ENCODE results near the gene TACC2. TPM values are rescaled to one million over a fixed set of nuclear protein-coding genes. Genes with fewer than 3 reads are reported as not detected.

The TACC2 gene
- total RNA-seq, 1 experiment from 2014 or later = 5.5 TPM

DNA sequence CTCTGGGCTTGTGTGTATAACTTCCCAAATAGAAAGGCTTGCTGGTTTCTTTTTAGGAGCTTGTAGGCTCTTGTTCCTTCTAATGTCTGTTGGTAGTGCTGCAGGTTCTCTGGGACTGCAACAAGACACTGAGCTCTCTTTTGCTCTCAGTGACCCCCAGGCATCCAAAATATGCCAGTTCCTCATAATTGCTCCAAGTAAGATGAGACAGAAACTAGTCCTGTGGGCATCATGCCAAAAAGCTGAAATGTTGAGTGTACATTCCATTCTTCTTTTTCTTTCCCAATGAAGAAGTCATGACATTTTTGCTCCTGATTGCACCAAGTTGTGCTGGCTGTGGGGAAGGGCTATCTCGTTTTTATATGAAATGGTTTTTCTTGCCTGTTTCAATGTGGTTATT, 275.0 kb downstream of the TACC2 start:
- no peak for DNase-seq (ENCODE audit: low spot score)
- in situ Hi-C loops (cut with HindIII; ENCODE audit: low sequenced_read_pairs) = no loop called here

DNA sequence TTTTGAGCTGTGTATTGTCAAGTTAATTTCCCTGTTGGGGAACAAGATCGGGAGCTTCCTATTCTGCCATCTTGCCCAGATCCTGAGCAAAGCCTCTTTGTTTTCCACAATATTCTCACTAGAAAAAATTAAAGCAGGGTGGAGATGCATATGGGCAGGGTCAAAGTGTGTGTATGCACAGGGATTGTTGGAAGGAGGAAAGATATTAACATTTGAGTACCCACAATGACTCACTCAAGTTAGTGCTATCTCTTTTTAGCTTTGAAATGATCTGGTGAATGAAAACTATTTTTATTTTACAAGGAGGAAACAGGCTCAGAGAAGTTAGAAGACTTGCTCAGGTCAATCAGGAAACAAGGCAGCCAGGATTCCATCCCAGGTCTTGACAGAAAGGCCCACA, 275.5 kb downstream of the TACC2 start:
- no peak for DNase-seq (ENCODE audit: low spot score)
- in situ Hi-C loops (cut with HindIII; ENCODE audit: low sequenced_read_pairs) = no loop called here

DNA sequence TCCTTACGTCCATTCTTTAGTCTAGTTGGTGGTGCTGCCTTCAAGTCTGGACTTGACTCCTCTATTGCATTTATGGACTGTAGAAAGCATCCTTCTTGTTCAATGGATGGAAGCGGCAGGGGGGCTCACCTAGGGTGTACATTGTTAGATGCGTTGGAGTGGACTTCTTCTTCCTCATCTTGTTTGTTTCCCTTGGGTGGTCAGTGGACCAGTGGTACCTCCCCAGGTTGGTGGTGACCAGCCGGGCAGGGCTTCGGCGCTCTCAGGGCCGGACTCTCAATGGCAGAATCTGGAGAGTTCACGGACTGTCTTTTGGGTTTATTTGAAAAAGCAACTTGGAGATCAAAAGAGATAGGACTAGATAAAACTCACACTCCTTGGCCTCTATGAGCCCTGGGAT, 276.0 kb downstream of the TACC2 start:
- DNase-seq (ENCODE audit: low spot score) = no peak
- in situ Hi-C loops (cut with HindIII; ENCODE audit: low sequenced_read_pairs) = no loop called here

DNA sequence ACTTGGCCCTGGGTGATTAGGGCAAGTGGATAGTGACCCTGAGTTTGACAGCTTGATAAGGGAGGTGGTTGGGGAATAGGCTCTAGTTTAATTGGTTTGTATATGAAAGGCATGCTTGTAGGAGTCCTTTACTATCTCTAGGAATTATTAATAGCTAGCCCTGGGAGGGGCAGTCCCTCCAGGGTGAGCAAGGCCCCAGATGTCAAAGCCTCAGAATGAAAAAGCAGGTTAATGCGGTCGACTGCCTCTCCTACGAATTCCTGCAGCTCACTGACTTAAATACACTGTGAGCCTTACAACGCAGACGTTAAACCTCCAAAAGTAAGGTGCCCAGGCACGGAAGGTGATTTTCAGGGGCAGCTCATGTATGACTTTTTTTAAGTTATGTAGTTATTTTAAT, 276.9 kb downstream of the TACC2 start:
- in situ Hi-C loops (cut with HindIII; ENCODE audit: low sequenced_read_pairs) = no loop called here

DNA sequence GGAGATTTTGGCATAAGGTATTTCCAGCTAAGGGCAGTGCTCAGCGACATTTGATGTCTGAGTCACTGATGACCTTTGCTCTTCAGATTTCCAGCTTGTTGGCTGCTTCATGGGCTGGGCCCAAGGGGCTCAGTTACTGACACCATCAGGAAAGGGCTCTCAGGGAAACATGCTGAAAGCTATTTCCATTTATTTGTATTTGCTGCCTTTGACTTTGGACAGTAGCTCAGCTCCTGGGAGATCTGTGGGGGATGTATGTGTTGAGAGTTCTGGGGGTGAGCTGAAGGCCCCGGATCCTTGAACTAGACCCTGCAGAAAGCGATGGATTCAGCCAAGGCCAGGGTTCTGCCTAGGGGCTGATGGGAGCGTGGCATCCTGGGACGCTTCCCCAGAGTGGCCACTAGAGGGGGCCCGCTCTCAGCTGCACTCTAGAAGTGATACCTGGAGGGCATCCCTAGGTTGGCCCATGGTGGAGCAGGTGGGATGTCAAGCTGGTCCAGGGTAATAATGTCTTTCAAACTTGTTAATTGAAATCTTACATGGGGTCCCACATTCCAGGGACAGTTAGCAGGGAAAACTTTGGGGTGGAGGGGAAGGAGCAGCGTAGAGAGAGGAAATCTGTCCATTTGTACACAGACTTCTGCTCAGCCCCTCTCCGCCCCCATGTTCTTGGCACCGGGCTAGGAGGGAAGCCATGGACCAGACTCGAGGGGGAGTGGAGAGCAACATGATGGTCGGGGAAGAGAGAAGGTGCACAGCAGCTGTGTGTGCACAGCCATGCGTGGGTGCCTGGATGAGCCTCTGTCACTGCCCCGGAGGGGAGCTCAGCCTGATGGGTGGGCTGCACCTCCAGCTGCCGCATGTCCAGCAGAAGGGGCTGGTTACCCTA, 279.1 kb downstream of the TACC2 start:
- in situ Hi-C loops (cut with HindIII; ENCODE audit: low sequenced_read_pairs) = no loop called here
- DNase-seq (ENCODE audit: low spot score) = peak; percentile 36

More for the DNA sequence above, 276.9 kb downstream of the TACC2 start:
- no peak for DNase-seq (ENCODE audit: low spot score)

DNA sequence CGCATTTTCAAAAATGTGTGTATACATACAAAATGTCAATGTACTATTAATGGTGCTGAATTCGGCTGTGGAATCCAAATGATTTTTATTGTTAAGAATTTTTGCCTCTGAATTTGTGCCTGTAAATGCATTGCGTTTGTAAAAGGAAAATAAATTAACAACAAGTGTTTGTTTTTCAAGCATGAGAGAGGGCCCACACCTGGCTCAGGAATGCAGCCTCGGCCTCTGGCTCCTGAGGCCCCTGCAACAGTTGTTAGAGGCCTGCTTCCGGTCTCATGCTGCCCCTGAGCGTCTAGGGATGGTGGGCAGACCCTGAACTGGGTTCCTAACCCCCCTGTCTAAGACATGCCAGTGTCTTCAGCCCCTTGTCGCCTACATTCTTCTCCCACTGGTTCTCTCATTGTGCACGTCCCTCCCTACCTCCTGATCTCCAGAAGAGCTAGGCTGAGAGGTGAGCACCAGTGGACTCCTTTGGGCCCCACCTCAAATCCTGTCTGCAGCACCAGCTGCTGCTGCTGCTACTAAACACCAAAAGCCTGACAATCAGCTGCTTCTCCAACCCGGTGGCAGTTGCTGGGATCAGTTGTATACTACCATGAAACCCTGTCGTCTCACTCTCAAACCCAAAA, 280.2 kb downstream of the TACC2 start:
- DNase-seq (ENCODE audit: low spot score) = no peak
- in situ Hi-C loops (cut with HindIII; ENCODE audit: low sequenced_read_pairs) = no loop called here

DNA sequence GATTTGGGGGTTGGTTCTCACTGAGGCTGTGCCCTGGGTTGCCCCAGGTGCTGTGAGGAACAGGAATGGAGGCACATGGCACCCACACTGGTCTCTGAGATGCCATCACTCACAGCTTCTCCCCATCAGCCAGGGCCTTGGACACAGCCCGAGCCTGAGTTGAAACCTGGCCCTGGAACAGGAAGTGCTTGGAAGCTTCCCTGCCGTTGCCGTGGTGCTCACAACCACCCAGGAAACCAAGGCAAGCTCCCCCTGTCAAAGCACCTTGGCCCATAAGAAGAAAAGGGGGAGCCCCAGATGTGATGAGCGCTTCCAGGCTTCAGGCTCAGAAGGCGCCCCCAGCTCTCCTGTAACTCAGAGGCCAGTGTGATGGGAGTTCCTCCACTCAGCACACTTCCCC, 282.1 kb downstream of the TACC2 start, which contains the start of gene BTBD16:
BTBD16 (plus strand) TSS at position 221 of the 400 bp plus-strand sequence. CDS start 3,786 bp downstream, outside the sequence.
- in situ Hi-C loops (cut with HindIII; ENCODE audit: low sequenced_read_pairs) = no loop called here
- no peak for DNase-seq (ENCODE audit: low spot score)

DNA sequence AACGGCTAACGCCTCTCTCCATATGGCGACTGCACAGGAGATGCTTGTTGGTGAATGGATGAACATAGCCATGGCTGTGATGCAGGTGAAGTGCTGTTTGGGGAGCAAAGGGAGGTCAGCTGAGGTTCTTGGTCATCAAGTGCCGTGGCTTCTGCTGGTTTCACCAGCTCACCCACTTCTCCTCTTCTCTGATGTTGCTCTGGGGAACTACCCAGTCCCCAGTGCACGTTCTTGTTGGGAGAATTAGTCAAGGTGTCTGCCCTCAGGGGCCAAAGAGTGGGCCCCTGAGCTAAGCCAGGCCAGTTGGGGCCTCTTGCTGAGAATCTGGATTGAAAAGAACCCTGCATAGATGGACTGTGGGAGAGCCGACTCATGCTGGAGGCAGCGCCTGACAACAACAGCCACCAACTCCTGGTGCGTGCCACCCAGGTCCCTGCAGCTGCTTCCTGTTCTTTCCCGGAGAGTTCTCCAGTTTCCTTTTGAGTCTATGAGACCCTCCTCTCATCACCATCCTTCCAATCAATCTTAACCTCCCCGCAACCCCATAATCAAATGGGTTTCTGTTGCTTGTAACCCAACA, 285.1 kb downstream of the TACC2 start:
- DNase-seq (ENCODE audit: low spot score) = no peak
- in situ Hi-C loops (cut with HindIII; ENCODE audit: low sequenced_read_pairs) = no loop called here

DNA sequence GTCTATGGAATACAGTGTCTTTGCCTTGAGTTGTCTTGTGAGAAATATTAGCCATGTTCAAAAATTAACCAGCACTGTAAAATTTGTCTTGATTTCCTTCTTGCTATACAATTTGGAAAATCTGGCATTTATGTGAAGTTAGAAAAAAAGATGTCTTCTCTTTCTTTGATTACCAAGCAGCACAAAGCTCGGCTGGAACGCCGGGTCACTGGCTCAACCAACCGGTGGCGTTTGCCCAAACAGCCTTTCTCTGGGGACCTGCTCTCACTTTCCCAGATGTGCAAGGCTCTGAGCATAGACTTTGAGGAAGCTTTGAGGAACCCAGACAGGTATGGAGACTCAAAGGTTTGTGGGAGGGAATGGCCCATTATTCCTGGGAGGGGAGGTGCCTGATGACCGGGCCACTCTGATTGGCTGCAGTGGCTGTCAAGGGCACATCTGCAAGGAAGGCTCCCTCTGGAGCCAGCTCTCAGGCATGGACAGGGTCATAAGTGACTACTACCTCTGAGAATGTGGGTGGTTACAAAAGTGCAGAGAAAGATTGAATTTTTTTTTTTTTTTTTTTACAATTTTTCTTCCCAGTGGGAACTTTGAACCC, 287.7 kb downstream of the TACC2 start:
- no peak for DNase-seq (ENCODE audit: low spot score)

DNA sequence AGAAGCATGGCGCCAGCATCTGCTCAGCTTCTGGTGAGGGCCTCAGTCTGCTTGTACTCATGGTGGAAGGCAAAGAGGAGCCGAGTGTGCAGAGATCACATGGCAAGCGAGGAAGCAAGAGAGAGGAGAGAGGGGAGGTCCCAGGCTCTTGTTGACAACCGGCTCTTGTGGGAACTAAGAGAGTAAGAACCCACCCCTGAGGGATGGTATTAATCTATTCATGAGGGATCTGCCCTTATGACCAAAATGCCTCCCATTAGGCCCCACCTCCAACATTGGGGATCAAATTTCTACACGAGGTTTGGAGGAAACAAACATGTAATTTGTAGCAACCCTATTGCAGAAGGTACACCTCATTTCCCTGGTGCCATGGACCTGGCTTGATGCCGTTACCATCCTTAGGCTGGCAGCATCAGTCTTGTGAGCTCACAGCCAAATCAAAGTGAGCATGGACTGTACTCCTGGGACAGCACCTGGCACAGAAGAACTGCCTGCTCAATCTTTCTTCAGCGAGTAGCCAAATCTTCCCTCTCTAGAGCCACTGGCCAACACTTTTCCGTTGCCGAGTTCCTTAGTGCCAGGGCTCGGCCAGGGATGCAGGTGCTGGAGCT, 288.7 kb downstream of the TACC2 start:
- in situ Hi-C loops (cut with HindIII; ENCODE audit: low sequenced_read_pairs) = no loop called here
- no peak for DNase-seq (ENCODE audit: low spot score)

More for the DNA sequence above, 287.7 kb downstream of the TACC2 start:
- in situ Hi-C loops (cut with HindIII; ENCODE audit: low sequenced_read_pairs) = no loop called here

DNA sequence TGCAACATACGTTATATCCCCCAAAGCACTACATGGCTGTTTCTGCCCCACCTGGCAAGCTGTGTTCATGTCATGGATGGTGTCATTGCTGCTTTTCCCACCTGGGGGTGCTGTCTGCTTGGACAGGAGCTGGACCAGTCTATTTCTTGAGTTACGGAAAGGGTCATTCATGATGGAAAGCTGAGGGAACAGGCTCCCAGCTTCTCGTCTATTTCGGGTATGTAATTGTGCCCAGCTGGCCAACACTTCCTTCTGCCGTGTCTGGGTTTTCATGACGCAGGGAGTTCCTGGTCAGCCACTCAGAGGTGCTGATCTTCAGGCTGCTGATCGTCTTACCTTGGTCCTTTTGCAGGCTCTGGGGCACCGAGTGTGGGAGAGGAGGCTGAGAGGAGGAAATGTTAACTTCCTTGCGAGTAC, 290.8 kb downstream of the TACC2 start:
- peak; percentile 29 for DNase-seq (ENCODE audit: low spot score)

DNA sequence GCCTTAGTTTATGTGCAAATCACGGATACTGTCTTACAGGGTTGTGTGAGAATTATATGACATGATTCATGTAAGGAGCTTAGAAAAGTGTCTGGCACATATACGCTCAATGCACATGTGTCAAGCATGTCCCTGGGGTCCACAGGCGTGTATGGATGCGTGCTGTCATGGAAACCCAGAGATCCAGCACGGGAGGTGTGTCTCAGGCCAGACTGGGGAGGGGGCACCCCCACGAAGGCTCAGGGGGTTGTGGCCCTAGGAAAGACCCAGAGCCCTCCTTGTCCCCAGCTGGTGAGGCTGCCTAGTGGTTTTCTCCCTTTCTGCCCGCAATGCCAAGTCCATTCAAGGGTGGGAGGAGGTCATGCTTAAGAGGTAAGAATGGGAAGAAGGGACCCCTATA, 291.2 kb downstream of the TACC2 start:
- in situ Hi-C loops (cut with HindIII; ENCODE audit: low sequenced_read_pairs) = no loop called here
- DNase-seq (ENCODE audit: low spot score) = no peak

More for the DNA sequence above, 290.8 kb downstream of the TACC2 start:
- in situ Hi-C loops (cut with HindIII; ENCODE audit: low sequenced_read_pairs) = no loop called here

DNA sequence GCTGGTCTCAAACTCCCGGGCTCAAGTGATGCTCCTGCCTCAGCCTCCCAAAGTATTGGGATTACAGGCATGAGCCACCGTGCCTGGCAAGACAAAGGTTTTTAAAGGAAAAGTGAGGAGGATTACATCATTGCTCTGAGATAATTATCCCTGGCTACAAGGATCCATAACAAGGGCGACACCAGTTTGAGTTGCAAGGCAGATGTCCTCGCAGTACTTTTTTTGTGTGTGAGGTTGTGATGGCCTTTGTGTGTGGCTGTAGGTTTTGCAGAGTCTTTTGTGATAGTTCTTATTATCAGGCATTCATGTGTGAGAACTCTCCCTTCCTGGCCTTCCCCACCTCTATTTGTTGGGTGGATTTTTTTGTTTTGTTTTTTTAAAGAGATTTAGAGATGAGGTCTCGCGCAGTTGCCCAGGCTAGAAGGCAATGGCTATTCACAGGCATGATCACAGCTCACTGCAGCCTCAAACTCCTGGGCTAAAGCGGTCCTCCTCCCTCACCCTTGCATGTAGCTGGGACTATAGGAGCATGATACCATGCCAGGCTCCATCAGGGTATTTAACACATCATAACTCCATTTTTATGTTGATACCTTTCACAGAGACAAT, 292.2 kb downstream of the TACC2 start:
- DNase-seq (ENCODE audit: low spot score) = no peak
- in situ Hi-C loops (cut with HindIII; ENCODE audit: low sequenced_read_pairs) = no loop called here

DNA sequence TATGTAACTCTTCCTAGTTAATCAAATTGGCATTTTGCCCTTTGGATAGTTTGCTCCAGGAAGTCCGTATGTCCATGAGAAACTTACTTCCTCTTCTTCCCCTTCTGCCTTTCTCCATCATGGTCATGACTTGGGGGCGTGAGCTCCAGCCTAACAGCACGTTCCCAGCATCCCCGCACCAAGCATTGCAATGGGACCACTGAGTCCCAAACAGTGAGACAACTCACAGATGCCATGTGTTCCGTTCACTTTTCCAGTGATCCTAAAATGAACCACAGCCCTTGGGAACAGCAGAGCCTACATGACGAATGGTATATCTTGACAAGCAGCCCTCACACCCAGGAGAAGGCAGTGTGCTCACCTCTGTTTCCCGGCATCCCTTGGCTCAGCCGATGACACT, 292.8 kb downstream of the TACC2 start:
- no peak for DNase-seq (ENCODE audit: low spot score)
- in situ Hi-C loops (cut with HindIII; ENCODE audit: low sequenced_read_pairs) = no loop called here

DNA sequence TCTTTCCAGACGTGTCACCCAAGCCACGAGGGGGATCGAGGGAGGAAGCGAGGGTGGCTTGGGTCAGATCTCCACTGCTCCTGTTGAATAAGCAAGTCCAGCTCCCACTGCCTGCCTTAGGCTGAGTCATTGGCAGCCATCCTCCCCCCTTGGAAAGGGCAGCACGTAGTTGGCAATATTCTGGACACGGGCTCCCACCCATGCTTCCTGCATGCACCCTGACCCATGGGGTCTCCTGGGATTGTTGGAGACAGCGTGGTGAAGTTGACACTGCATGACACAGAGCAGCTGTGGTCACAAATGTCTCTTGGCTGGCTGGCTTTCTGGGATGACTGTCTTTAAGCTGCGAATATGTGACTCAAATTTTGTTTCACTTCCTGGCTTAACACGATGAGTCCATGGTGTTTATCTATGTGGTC, 293.3 kb downstream of the TACC2 start:
- in situ Hi-C loops (cut with HindIII; ENCODE audit: low sequenced_read_pairs) = no loop called here
- no peak for DNase-seq (ENCODE audit: low spot score)

DNA sequence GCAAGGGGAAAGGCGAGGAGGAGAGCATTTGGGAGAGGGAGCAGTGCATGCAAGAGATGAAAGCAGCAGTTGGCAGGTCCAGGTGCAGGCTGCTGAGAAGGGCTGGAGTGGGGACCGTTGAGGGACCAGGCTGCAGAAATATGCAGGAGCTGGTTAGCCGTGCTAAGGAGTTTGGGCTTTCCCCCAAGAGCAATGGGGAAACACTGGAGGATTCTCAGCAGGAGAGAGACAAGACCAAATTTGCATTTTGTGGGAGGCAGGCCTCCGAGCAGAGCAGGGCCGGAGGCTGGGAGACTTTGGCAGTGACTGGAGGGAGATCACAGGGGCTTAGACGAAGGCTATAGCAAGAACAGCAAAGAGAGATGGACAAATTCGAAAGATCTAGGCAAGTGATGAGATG, 293.9 kb downstream of the TACC2 start:
- in situ Hi-C loops (cut with HindIII; ENCODE audit: low sequenced_read_pairs) = no loop called here
- no peak for DNase-seq (ENCODE audit: low spot score)

DNA sequence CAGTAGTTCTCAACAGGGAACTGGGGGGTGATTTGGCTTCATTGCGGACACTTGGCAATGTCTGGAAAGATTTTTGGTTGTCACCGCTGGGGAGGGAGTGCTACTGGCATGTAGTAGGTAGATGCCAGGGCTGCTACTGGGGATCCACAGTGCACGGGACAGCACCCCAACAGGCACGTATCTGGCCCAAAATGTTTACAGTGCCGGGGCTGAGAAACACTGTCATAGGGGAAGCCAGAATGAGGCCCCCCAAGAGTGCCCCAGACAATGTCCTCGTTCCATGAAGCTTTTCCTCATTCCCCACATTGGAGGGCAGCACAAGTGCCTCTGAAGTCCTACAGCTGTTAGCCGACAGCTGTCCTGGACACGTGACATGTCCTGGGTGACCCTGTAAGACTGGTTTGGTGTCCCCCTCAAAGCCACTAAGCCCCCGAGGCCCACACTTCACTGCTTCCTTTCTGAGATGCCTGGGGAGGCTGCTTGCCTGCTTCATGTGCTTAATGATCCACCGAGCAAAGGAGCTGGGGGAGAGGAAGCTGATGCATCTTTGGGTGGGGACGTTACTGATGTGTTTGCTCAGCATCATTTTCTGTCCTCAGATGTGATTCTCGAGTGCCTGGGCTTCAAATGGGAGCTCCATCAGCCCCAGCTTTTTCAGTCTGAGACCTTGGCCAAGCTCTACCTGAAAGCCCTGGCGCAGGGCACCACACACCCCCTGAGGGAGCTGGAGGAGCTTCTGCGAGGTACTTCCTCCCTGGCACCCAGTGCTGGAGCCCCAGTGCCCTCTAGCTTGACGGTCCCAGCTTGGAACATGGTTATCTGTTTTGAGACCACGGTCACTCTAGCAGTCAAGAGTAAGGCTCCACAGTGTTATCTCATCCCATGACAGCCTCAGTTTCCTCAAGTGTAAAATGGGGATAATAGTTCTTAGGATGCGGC, 296.8 kb downstream of the TACC2 start:
- in situ Hi-C loops (cut with HindIII; ENCODE audit: low sequenced_read_pairs) = no loop called here
- no peak for DNase-seq (ENCODE audit: low spot score)

DNA sequence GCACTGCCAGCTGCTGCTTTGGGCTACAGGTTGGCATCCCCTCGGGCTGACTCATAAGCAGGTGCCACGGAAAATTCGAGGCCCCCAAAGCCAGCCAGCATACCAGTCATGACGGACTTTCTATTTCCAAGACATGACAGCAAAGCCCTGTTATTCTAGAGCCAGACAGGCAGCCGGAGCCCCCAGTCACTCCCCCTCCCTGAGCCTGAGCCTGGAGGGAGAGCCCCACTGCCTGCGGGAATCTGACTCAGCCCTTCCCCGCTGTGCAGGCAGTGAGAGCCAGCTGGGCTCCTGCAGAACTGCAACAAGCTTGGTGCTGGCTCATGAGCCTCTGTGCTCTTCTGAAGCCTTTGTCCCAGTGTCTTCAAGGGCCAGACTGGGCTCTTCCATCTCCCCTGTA, 297.9 kb downstream of the TACC2 start:
- DNase-seq (ENCODE audit: low spot score) = peak; percentile 10
- in situ Hi-C loops (cut with HindIII; ENCODE audit: low sequenced_read_pairs) = no loop called here
